Activated naive CD4-positive, alpha-beta T cell treated with anti-CD3 and anti-CD28 coated beads, Interleukin-2, amount 50 U/mL, for 24 hours (primary cell): ENCODE measurements around the gene PACSIN2.
A peak's percentile ranks its signal among the peaks of the same experiment; 100 is the strongest.
"Not testable (repeated sequence)": the region's sequence is repeated elsewhere in the genome, so short reads cannot be mapped to it uniquely, and the experiment has no call there.

Experiments
- H3K27ac Mint-ChIP-seq: one replicate; pipeline ENCODE4 v1.8.0; 2021; ENCODE audit warnings: mild to moderate bottlenecking, mixed read lengths
- H3K27me3 Mint-ChIP-seq: one replicate; pipeline ENCODE4 v1.8.0; 2021; ENCODE audit warnings: mixed read lengths
- H3K36me3 Mint-ChIP-seq: one replicate; pipeline ENCODE4 v1.8.0; 2021; ENCODE audit warnings: mixed read lengths
- H3K4me1 Mint-ChIP-seq: one replicate; pipeline ENCODE4 v1.8.0; 2021; ENCODE audit warnings: mixed read lengths
- H3K4me3 Mint-ChIP-seq: one replicate; pipeline ENCODE4 v1.8.0; 2021; ENCODE audit warnings: mild to moderate bottlenecking, mixed read lengths
- H3K9me3 Mint-ChIP-seq: one replicate; pipeline ENCODE4 v1.8.0; 2021; ENCODE audit warnings: mixed read lengths

PACSIN2 gene

DNA sequence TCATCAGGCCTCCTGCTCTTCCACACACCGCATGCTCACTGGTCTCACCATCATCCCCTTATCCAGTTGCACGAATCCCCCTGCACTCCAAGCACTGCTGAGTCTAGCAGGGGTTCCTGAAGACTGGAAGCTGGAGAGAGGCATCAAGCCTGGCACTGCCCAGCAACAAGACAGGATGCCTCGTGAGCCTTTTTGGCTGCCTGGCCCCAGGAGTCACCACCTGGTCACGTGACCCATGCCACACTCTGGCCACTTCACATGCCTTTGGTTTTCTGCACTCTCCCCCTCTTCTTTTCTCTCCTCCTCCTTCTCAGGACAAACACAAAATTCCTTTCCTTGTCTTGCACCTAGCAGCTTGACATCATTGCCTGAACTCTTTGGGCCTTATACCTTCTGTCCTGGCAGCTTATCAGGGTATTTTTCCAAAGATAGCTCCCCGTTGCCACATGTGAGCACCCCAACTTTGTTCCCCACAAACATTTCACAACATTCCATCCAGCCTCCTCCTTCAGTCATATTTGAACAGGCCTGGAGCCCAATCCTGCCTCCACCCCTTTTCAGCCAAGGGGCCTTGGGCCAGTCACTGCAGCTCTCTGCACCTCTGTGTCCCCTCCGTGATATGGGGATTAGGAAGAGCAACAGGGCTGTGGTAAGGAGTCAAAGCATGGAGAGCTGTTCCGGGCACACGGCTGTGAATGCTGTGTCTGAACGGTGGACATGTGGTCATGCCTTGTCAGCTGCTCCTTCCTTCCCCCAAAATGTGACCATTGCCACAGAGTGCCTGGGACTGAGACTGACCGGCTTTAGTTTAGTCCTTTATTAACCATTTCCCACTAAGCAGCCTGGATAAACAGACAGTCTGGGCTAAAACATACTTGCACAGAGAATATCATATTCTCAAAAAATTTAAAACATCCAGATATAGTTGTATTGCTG, 2.8 kb upstream of the PACSIN2 start:
- no peaks in the 10 kb centered on the region for H3K9me3 Mint-ChIP-seq
- H3K4me1 Mint-ChIP-seq: peaks cover 22% of the 10 kb centered on the region
- no peaks in the 10 kb centered on the region for H3K36me3 Mint-ChIP-seq
- peak overlapping the region; percentile 43 for H3K4me3 Mint-ChIP-seq
- no peaks in the 10 kb centered on the region for H3K27me3 Mint-ChIP-seq
- peak overlapping the region; percentile 84 for H3K27ac Mint-ChIP-seq

DNA sequence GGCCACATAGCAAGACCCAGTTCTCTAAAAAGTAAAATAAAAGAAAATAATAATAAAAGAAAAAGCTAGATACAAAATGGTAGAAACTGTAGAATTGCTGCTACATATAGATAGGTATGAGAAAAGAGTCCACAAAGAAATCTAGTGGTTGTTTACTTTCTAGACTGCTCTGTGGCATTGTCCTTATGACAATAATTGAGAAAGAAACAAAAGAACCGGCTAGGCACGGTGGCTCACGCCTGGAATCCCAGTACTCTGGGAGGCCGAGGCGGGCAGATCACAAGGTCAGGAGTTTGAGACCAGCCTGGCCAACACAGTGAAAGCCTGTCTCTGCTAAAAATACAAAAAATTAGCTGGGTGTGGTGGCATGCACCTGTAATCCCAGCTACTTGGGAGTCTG, 1.2 kb upstream of the PACSIN2 start:
- H3K36me3 Mint-ChIP-seq, H3K9me3 Mint-ChIP-seq, H3K27me3 Mint-ChIP-seq, H3K27ac Mint-ChIP-seq: not testable (repeated sequence)
- peaks cover 33% of the 10 kb centered on the region for H3K4me1 Mint-ChIP-seq
- peak overlapping the region; percentile 96 for H3K4me3 Mint-ChIP-seq

DNA sequence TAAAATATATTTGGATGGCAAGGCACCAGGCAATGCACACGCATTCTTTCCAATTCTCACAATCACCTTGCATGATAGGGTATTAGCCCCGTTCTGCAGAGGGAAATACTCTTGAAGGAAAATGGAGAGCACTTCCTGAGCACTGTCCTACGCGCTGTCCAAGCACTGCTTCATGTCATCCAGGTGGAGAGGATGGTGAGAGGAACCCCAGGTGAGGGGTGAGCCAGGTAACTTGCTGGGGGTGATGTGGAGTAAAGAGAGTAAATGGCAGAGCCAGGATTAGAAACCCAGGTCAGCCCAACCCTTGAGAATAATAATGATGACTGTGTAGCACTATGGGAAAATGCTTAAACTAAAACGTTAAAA, 711 bp upstream of the PACSIN2 start:
- Mint-ChIP-seq H3K27me3 (no peaks in the 10 kb centered on the region), H3K4me3 (peak overlapping the region; percentile 96), H3K27ac (peak overlapping the region; percentile 87), H3K36me3 (no peaks in the 10 kb centered on the region), H3K9me3 (no peaks in the 10 kb centered on the region), H3K4me1 (peaks cover 38% of the 10 kb centered on the region)

DNA sequence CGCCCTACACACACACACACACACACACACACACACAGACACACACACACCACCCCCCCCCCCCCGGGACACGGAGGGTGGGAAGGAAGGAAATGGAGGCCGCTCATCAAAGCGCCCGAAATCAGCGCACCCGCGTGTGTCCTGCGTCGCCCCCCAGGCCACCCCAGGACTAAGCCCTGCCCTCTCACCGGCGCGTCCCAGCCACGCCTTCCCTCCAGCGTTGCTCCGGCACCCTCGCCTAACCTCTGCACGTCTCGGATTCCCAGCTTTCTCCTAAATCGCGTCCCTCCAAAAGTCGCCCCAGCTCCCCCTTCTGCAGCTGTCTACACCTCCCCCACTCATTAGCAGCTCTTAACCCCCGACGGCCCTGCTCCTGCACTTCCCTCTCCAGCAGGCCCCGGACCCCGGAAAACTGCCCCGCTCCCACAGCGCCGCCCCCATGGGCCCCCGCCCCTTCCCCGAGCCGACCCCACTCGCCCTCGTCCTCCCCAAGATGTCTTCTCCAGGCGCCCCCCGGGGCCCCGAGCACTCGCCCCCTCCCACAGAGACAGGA, 557 bp downstream of the PACSIN2 start:
- H3K27me3 Mint-ChIP-seq: no peaks in the 10 kb centered on the region
- peak overlapping the region; percentile 96 for H3K4me3 Mint-ChIP-seq
- H3K9me3 Mint-ChIP-seq: no peaks in the 10 kb centered on the region
- no peaks in the 10 kb centered on the region for H3K36me3 Mint-ChIP-seq
- H3K4me1 Mint-ChIP-seq: peaks cover 49% of the 10 kb centered on the region
- H3K27ac Mint-ChIP-seq: peak overlapping the region; percentile 68

DNA sequence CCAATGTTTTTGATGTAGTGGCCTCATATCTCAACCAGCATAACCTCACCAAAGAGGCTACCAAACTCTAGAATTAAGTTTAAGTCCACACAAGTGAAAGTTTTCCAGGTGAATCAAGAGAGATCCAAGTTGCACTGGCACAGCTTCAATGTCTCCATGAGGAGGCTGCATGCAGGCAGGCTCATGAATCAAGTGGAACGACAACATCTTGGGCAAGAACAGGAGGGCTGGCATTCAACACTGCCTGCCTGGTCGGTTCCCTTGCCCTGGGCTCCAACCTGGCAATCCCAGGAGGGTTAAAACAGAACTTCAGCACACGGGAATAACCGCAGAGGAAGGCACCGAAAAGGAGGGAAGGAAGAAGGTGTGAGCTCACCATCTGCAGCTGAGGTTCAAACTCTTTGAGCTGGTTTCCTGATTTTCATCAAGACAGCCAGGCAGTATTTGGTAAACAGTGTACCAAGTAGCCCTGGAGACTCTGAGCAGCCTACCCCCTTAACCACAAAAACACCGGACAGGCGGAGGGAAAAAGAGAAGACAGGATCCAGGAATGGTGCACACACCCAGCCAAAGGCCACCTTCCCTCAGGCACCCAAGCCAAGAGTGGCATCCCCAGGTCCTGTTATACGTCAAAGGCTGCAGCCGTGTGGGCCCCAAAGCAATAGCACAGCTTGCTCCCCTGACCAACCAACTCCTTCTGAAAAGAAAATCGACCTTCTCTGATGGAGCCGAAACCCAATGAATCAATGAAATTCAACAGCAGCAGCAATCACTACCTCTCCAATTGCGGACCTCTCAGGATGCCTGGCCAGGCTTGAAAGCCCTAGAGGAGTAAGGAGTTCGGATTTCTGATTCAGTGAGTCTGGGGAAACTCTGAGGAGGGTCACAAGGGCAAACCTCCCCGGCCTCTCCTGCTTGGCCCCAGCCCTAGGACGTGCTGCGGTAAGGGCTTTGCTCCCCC, 1.3 kb downstream of the PACSIN2 start:
- Mint-ChIP-seq H3K9me3 (no peaks in the 10 kb centered on the region), H3K27ac (peak overlapping the region; percentile 89), H3K36me3 (no peaks in the 10 kb centered on the region)

DNA sequence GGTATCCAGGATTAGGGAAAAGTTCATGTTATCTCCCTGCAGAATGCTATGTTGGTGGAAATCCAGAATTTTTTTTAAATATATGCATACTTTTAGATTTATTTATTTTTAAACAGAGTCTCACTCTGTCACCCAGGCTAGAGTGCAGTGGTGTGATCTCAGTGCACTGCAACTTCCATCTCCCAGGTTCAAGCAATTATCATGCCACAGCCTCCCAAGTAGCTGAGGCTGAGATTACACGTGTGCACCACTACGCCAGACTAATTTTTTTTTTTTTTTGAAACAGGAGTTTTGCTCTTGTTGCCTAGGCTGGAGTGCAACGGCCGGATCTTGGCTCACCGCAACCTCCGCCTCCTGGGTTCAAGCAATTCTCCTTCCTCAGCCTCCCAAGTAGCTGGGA, 2.6 kb downstream of the PACSIN2 start:
- no peak overlapping the region for H3K4me3 Mint-ChIP-seq

More for the DNA sequence above, 1.3 kb downstream of the PACSIN2 start:
- peaks cover 56% of the 10 kb centered on the region for H3K4me1 Mint-ChIP-seq
- H3K27me3 Mint-ChIP-seq: no peaks in the 10 kb centered on the region
- peak overlapping the region; percentile 96 for H3K4me3 Mint-ChIP-seq

DNA sequence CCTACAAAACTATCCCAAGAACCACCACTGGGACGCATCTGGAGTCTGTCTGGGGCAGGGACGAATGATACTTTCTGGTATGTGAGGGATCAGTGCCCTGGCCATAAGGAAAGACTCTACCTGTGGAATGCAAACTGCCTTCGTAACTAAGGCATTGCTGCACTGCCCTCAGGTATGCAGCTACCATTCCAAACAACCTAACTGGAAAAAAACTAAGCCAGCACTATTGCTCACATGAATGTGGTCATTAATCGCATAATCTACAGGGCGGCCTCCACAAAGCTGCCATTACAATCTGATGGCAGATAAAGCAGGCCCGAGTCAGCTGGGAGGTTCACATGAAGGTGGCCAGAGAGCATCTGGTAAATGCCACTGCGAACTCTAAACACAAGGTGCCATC, 3.9 kb downstream of the PACSIN2 start:
- no peak overlapping the region for H3K27ac Mint-ChIP-seq
- no peak overlapping the region for H3K4me3 Mint-ChIP-seq
- H3K36me3 Mint-ChIP-seq: no peaks in the 10 kb centered on the region
- H3K27me3 Mint-ChIP-seq: no peaks in the 10 kb centered on the region
- peaks cover 72% of the 10 kb centered on the region for H3K4me1 Mint-ChIP-seq
- no peaks in the 10 kb centered on the region for H3K9me3 Mint-ChIP-seq

More for the DNA sequence above, 2.6 kb downstream of the PACSIN2 start:
- peaks cover 62% of the 10 kb centered on the region for H3K4me1 Mint-ChIP-seq
- no peak overlapping the region for H3K27ac Mint-ChIP-seq
- no peaks in the 10 kb centered on the region for H3K36me3 Mint-ChIP-seq
- no peaks in the 10 kb centered on the region for H3K27me3 Mint-ChIP-seq
- H3K9me3 Mint-ChIP-seq: no peaks in the 10 kb centered on the region

DNA sequence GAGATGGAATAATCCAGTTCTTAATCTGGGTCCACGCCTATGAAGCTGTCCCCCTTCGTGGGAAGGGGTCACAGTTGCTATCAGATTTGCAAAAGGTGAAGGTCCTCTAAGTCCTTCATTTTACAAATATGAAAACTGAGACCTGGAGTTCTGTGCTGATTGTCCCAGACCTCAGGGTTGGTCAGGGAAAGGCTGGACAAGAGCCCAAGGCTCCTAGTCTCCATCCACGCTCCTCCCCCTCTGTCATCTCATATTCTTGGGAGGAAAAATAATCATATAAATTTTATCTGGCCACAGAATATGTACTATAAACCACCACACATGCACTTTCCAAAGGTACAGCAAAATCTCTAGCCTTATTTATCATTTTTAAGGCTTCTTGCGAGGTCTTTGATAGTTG, 5.5 kb downstream of the PACSIN2 start:
- Mint-ChIP-seq H3K4me1 (peaks cover 83% of the 10 kb centered on the region), H3K36me3 (no peaks in the 10 kb centered on the region), H3K4me3 (no peak overlapping the region), H3K27ac (no peak overlapping the region), H3K27me3 (no peaks in the 10 kb centered on the region), H3K9me3 (no peaks in the 10 kb centered on the region)

DNA sequence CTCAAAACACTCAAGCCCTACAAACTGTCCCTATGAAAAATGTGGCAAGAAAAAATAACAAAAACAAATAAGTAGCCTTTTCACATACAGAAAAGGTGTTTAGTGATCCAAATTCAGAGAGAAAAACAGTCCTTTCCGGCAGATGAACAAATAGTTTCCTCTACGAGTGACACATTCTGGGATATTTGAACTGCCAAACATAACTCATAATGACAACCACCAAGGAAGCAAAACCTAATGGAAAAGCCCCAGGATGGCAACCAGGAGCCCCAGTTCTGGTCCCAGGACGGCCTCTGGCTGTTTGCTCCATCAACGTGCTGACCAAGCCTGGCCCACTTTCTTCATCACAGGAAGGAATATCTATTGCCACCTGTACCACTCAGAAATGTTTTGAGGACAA, 6.0 kb downstream of the PACSIN2 start:
- Mint-ChIP-seq H3K27ac (no peak overlapping the region), H3K36me3 (no peaks in the 10 kb centered on the region), H3K9me3 (no peaks in the 10 kb centered on the region), H3K27me3 (no peaks in the 10 kb centered on the region), H3K4me3 (no peak overlapping the region), H3K4me1 (peaks cover 86% of the 10 kb centered on the region)

DNA sequence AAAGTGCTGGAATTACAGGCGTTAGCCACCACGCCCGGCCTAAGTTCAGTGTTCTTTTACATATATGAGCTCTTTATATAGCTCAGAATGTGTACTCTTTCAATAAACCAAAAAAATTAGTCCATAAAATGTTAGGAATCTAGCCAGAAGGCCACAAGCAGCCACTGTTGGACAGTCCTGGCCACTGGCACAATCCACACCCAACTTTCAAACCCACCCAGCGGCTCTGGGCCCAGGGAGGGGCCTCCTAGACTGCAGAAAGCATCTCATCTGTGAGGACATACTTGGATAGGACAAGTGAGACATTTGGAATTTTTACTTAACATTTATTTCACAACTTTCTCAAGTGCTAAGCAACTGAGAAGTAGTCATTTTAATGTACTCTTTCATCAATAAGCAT, 6.4 kb downstream of the PACSIN2 start:
- no peak overlapping the region for H3K27ac Mint-ChIP-seq
- H3K27me3 Mint-ChIP-seq: no peaks in the 10 kb centered on the region
- no peaks in the 10 kb centered on the region for H3K36me3 Mint-ChIP-seq
- no peak overlapping the region for H3K4me3 Mint-ChIP-seq
- H3K4me1 Mint-ChIP-seq: peaks cover 86% of the 10 kb centered on the region
- no peaks in the 10 kb centered on the region for H3K9me3 Mint-ChIP-seq

DNA sequence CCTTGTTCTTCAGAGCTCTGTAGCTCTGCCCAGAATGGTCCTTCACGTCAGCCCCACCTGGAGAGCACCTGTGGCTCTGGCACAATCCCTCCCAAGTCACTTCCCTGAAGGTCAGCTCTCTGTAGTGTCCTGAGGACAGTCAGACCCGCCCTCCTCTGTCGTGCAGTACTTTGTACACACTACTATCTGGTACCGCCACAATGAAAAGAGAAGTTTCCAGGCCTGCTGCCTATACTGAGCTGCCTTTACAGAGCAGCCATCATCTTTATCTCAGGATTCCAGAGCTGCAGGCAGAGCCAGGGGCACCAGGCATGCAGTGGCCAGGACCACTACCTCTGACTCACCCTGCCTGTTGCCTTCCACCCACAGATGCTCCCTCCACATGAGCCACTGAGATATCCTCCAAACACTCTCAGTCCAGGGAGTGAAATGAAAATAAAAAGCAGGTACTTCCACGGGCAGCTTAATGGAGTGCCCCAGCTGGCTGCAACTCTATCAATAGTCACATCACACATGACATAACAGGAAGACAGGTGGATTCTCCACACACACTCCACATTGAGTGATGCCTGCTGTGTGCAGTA, 7.3 kb downstream of the PACSIN2 start:
- Mint-ChIP-seq H3K27ac (peak overlapping the region; percentile 27), H3K9me3 (no peaks in the 10 kb centered on the region), H3K36me3 (no peaks in the 10 kb centered on the region), H3K4me3 (no peak overlapping the region), H3K4me1 (peaks cover 83% of the 10 kb centered on the region), H3K27me3 (no peaks in the 10 kb centered on the region)

DNA sequence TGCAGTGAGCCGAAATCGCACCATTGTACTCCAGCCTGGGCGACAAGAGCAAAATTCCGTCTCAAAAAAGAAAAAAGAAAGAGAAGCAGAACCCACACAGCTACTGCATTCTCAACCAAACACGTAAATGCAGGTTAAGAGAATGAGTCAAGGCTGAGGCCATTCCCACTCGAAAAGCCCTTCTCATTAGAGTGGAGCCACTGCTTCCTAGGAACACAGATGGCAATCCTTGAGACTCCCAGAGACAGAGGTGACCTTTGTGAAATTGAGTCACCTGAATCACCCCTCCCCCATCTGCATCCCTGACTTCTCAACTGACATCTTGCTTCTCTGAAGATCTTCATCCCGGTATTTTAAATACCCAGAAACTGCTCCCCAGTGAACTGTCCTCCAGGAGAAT, 8.2 kb downstream of the PACSIN2 start:
- no peak overlapping the region for H3K4me3 Mint-ChIP-seq
- no peaks in the 10 kb centered on the region for H3K36me3 Mint-ChIP-seq
- no peaks in the 10 kb centered on the region for H3K9me3 Mint-ChIP-seq
- H3K27me3 Mint-ChIP-seq: no peaks in the 10 kb centered on the region
- H3K27ac Mint-ChIP-seq: no peak overlapping the region
- peaks cover 88% of the 10 kb centered on the region for H3K4me1 Mint-ChIP-seq

DNA sequence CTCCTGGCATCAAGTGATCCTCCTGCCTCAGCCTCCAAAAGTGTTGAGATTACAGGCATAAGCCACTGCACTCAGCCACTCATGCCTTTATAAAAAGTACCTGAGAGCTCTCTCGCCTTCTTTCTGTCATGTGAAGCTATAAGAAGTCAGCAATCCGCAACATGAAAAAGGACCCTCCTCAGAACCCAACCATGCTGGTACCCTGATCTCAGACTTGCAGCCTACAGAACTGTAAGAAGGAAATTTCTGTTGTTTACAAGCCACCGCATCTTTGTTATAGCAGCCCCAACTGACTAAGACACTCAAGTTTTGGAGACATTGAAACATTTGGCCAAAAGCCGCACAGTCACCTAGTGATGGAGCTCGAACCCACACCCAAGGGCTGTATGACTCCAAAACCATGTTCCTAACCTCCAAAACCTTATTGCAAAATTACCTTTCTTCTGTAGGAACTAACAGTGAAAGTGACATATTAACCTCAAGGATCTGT, 8.9 kb downstream of the PACSIN2 start:
- peak overlapping the region; percentile 30 for H3K27ac Mint-ChIP-seq
- H3K9me3 Mint-ChIP-seq: no peaks in the 10 kb centered on the region
- H3K36me3 Mint-ChIP-seq: no peaks in the 10 kb centered on the region
- no peak overlapping the region for H3K4me3 Mint-ChIP-seq
- no peaks in the 10 kb centered on the region for H3K27me3 Mint-ChIP-seq
- H3K4me1 Mint-ChIP-seq: peaks cover 89% of the 10 kb centered on the region

DNA sequence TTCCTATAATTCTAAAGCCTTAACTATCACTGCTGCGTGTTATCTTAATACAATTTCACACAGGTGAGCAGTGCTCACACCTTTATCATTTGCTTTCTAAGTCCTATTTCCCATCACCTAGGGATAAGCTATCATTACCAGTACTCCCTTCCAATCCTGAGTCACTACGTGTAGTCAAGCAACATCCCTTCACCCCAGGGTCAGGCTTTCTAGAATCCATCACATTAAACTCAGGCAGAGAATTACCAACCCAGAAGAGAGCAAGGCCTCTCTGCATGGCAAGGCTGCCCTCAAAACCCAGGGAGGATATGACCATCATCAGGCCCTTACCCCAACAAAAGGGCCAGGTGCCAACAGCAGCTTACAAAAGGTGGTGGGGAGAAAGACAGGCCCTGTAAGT, 9.8 kb downstream of the PACSIN2 start:
- H3K36me3 Mint-ChIP-seq: no peaks in the 10 kb centered on the region
- H3K27me3 Mint-ChIP-seq: no peaks in the 10 kb centered on the region
- H3K27ac Mint-ChIP-seq: peak overlapping the region; percentile 56
- H3K9me3 Mint-ChIP-seq: no peaks in the 10 kb centered on the region
- H3K4me3 Mint-ChIP-seq: no peak overlapping the region
- H3K4me1 Mint-ChIP-seq: peaks cover 89% of the 10 kb centered on the region

DNA sequence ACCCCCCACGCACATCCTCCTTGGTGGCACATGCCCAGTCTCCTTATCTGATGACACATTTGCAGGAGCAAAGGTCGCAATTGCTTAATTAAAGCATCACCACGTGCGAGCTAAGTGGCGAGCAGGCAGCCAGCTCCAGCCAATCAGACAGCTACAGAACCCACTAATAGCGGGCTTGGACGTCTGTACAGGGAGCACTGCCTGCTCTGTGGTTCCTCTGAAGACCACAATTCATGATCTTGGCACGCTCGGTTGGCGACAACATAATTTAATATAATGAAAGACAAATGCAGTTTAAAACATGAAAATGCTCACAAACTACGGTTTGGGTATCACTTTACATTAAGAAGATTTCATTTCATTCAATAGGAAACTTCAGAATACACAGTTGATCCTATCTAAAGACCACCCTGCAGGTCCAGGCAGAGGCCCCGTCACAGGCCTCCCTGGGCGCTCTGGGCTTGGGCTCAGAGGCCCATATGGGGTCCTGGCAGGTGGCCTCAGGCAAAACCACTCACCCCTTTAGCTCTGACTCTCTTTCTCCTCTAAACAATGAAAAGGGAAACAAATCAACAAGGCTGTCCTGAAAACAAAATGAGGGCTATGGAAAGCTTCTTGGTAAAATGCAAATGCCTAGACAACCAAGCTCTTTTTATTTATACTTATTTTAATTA, 10.4 kb downstream of the PACSIN2 start:
- no peaks in the 10 kb centered on the region for H3K36me3 Mint-ChIP-seq
- H3K4me1 Mint-ChIP-seq: peaks cover 90% of the 10 kb centered on the region
- no peak overlapping the region for H3K4me3 Mint-ChIP-seq
- no peak overlapping the region for H3K27ac Mint-ChIP-seq
- H3K27me3 Mint-ChIP-seq: no peaks in the 10 kb centered on the region
- no peaks in the 10 kb centered on the region for H3K9me3 Mint-ChIP-seq
